Gastroesophageal sphincter (tissue), 3 donors: ENCODE measurements around the gene SORCS3.

Experiments used
- POLR2A ChIP-seq, 2 donors: fragments of 450-650 bp; IDR thresholded peaks; one replicate each; pipeline ENCODE4 v1.6.1; 2017; ENCODE audit warnings: antibody characterized with exemption in 2 of 2, mild to moderate bottlenecking in 2 of 2, moderate library complexity in 1 of 2
- POLR2AphosphoS5 ChIP-seq: sonication (generic); formaldehyde crosslinking; IDR thresholded peaks from one replicate; pipeline ENCODE4 v1.6.1; 2017; ENCODE audit warnings: antibody characterized with exemption
- TF ChIP-seq, protein P1 (sequence below), 4 experiments: fragments of 200-600 bp in 2 of 4; fragments of 450-650 bp in 2 of 4; sonication (generic) in 1 of 4; IDR thresholded peaks; one replicate each; pipeline ENCODE4 v1.5.1; 2017 to 2019; ENCODE audit warnings: antibody characterized with exemption in 4 of 4, mild to moderate bottlenecking in 2 of 4, moderate library complexity in 2 of 4

DNA sequence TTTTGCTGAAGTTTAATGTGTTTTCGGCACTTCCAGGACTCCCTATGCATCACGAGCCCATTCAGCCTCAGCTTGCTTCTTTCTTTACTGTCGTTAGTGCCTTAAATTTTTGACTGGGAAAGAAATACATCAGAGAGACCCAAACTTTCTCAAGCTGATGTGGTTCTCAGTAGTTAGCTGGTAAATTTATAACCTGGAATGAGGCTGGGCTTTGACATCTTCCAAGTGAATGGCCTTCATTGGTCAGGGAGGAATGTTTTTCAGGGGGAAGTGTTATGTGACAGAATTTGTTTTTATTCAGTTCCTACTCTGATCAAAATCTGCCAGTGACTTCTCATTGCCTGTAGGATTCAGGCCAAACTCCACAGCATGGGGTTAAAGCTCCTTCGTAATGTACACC, 296.9 kb downstream of the SORCS3 start:
- TF ChIP-seq, protein P1, sequence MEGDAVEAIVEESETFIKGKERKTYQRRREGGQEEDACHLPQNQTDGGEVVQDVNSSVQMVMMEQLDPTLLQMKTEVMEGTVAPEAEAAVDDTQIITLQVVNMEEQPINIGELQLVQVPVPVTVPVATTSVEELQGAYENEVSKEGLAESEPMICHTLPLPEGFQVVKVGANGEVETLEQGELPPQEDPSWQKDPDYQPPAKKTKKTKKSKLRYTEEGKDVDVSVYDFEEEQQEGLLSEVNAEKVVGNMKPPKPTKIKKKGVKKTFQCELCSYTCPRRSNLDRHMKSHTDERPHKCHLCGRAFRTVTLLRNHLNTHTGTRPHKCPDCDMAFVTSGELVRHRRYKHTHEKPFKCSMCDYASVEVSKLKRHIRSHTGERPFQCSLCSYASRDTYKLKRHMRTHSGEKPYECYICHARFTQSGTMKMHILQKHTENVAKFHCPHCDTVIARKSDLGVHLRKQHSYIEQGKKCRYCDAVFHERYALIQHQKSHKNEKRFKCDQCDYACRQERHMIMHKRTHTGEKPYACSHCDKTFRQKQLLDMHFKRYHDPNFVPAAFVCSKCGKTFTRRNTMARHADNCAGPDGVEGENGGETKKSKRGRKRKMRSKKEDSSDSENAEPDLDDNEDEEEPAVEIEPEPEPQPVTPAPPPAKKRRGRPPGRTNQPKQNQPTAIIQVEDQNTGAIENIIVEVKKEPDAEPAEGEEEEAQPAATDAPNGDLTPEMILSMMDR (IDR thresholded peaks at IDR 0.05): no peak
- TF ChIP-seq POLR2A (IDR thresholded peaks at IDR 0.05) (no peak), POLR2AphosphoS5 (no peak)
